Measurements from ENCODE around the gene SIN3A.
A peak's percentile ranks its signal among the peaks of the same experiment; 100 is the strongest.
"Not testable (repeated sequence)": the region's sequence is repeated elsewhere in the genome, so short reads cannot be mapped to it uniquely, and the experiment has no call there.

SIN3A gene

DNA sequence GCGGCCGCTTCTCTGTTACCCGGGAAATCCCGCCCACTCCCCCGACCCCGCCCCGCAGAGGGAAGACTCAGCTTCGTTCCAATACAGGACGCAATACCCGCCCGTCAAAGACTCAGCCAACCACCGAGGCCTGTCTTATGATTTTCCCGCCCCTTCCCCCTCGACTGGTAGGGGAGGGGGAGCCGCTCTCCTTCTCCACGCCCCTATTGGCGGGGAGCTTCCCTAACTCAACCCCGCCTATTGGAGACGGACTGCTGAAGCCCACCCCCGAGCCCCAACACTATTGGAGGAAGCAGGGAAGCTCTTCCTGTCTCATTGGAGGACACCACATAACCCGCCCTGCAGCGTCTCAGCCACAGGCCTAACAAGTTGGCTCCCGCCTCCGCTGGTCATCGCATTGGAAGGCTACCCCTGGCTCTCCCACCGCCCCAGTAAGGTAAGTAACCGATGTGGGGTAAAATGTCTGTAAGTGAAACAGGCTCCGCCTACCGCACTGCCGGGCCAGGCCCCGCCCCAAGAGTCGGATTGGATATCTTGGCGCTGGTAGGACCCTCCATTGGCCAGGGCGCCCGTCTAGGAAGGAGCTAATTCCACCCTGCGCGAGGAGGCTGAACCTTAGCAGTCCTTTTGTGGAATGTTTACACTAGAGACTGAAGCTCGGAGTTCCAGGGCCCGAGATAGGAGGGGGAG lies at the start of gene SIN3A:
SIN3A (minus strand) TSS at position 17 of the 690 bp plus-strand sequence. CDS start 21,315 bp downstream, outside the sequence.
- TF ChIP-seq, protein P1, sequence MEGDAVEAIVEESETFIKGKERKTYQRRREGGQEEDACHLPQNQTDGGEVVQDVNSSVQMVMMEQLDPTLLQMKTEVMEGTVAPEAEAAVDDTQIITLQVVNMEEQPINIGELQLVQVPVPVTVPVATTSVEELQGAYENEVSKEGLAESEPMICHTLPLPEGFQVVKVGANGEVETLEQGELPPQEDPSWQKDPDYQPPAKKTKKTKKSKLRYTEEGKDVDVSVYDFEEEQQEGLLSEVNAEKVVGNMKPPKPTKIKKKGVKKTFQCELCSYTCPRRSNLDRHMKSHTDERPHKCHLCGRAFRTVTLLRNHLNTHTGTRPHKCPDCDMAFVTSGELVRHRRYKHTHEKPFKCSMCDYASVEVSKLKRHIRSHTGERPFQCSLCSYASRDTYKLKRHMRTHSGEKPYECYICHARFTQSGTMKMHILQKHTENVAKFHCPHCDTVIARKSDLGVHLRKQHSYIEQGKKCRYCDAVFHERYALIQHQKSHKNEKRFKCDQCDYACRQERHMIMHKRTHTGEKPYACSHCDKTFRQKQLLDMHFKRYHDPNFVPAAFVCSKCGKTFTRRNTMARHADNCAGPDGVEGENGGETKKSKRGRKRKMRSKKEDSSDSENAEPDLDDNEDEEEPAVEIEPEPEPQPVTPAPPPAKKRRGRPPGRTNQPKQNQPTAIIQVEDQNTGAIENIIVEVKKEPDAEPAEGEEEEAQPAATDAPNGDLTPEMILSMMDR (IDR thresholded peaks at IDR 0.05; ENCODE audit: insufficient read depth, low read depth, low read length, missing control alignments): no peak
- peak within 1 kb of the TSS; percentile 76 for H3K4me3 ChIP-seq (ENCODE audit: low read length)
- peak; percentile 100 for DNase-seq (ENCODE audit: low read depth)

DNA sequence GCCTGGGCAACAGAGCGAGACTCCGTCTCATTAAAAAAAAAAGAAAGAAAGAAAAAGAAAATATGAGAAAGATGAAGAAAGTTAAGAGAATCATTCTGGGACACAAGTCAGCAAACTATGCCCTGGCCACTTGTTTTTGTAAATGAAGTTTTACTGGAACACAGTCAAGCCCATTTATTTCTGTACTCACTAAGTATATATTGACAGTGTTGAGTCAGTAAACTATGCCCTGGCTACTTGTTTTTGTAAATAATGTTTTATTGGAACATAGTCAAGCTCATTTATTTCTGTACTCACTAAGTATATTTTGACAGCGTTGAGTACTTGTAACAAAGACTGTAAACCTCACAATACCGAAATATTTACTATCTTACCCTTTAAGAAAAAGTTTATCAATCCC lies 42.2 kb upstream of the SIN3A start:
- H3K4me3 ChIP-seq (ENCODE audit: low read length): no peak overlapping the region
- TF ChIP-seq, protein P1 (IDR thresholded peaks at IDR 0.05; ENCODE audit: insufficient read depth, low read depth, low read length, missing control alignments): no peak
- DNase-seq (ENCODE audit: low read depth): no peak

DNA sequence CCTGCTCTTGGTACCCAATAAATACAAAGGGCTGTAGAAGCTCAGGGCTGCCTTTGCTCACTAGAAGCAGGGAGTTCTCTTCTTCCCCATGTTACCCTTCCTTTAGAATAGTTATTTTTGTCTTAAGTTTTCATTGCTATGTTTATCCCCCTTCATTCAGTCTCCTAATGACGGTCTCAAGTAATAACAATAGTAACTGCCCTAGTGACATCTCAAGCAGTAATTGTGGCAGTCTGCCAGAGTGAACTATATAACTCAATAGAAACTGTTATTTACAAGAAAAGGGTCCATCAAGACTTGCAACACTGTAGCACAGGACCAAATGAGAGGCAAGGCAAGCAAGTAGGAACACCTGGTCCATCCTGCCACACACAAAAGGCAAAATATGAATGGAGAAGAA lies 32.5 kb upstream of the SIN3A start:
- TF ChIP-seq, protein P1 (IDR thresholded peaks at IDR 0.05; ENCODE audit: insufficient read depth, low read depth, low read length, missing control alignments): no peak
- no peak overlapping the region for H3K4me3 ChIP-seq (ENCODE audit: low read length)
- DNase-seq (ENCODE audit: low read depth): no peak

DNA sequence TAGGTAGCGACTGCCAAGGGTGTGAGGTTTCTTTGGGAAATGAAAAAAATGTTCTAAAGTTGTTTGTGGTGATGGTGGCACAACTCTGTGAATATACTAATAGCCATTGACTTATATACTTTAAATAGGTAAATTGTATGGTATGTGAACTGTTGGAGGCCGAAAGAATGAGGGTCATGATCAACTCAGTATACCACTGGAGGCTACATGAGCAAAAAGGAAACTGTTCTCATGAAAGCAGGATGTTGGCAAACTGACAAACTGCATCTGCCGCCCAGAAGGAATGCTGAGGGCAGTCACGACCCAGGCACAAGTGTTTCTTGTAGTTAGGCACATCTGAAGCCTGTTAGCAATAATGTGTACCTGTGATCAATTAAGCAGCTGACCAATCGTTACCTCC lies 32.1 kb upstream of the SIN3A start:
- DNase-seq (ENCODE audit: low read depth): not testable (repeated sequence)

DNA sequence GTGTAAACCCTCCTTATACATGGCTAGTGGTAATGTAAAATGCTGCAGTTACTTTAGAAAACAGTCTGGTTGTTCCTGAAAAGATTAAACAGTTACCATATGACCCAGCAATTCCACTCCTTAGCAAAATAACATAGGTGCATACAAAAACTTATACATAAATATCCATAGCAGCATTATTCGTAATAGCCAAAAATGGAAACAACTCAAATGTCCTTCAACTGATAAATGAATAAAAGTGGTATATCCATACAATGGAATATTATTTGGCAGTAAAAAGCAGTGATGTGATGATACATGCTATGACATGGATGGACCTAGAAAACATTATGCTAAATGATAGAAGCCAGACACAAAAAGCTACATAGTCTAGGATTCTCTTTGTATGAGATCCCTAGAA lies 31.6 kb upstream of the SIN3A start:
- no peak for DNase-seq (ENCODE audit: low read depth)
- no peak overlapping the region for H3K4me3 ChIP-seq (ENCODE audit: low read length)
- TF ChIP-seq, protein P1 (IDR thresholded peaks at IDR 0.05; ENCODE audit: insufficient read depth, low read depth, low read length, missing control alignments): no peak

More for the DNA sequence above, 32.1 kb upstream of the SIN3A start:
- not testable (repeated sequence) for H3K4me3 ChIP-seq (ENCODE audit: low read length)

DNA sequence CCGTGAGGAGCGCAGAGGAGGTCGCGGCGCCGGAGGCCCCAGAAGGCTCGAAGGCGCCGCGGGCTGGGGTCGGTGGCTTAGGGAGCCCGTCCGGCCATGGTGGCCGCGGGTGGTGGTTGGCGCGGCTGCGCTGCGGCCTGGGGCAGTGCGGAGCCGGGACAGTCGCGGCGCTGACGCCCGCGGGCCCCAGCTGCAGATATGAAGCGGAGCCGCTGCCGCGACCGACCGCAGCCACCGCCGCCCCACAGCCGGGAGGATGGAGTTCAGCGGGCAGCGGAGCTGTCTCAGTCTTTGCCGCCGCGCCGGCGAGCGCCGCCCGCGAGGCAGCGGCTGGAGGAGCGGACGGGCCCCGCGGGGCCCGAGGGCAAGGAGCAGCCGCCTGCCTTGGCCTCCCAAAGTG lies 29.0 kb upstream of the SIN3A start:
- not testable (repeated sequence) for DNase-seq (ENCODE audit: low read depth); H3K4me3 ChIP-seq (ENCODE audit: low read length)

DNA sequence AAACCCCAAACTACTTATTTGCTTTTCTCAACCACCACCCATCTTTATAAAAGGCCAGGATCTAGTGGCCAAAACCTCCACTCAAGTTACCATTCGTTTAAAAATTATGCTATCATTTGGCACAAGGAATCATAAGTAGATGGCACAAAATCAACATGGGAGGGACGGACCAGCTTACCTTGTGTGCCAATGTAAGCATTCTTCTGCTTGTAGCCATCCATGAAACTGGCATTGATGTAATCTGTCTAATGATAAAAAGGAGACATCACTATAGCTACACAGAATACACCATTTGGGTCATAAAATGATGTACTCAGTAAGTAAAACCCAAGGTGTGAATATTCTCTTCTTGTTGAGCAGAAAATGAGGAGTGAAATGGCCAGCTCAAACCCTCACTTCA lies 28.2 kb upstream of the SIN3A start:
- H3K4me3 ChIP-seq (ENCODE audit: low read length): no peak overlapping the region
- TF ChIP-seq, protein P1 (IDR thresholded peaks at IDR 0.05; ENCODE audit: insufficient read depth, low read depth, low read length, missing control alignments): no peak
- DNase-seq (ENCODE audit: low read depth): no peak

DNA sequence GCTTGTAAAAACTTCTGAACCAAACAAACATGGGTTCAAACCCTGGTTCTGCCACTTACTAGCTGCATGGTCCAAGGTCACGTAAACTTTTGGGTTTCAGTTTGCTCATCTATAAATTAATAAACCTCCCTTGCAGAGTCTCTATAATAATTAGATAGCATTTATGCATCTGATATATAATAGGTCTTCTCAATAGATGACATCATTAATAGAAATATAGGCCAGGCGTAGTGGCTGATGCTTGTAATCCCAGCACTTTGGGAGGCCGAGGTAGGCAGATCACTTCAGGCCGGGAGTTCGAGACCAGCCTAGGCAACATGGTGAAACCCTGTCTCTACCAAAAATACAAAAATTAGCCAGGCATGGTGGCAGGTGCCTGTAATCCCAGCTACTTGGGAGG lies 25.6 kb upstream of the SIN3A start:
- DNase-seq (ENCODE audit: low read depth); H3K4me3 ChIP-seq (ENCODE audit: low read length): not testable (repeated sequence)
